GM11168 (cell line): ENCODE data around the gene NFIA.

Experiments
- in situ Hi-C: fragments of 300-500 bp; cut with MboI; formaldehyde crosslinking; loops from one replicate; pipeline ENCODE4 v1.12.0; 2022; ENCODE audit warnings: low sequenced_read_pairs; ENCODE audit not compliant: unreplicated experiment

Gene NFIA

DNA sequence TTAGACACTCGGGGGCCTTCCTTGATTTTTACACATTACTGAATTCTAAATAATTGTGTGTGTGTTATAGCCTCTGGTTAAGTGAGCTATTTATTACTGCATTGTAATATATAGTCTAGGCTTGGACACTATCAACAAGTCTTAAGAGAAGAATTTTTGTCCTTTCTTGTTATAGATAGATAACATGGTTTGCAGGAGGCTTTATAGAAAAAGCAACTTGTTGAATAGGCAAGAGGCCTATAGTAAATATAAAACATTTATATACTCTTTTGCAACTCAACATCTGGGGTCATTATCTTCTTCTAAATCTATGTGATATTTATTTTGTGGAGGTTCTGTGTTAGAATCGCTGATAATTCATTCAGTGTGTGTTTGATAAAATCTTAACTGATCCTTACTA lies 293.8 kb downstream of the NFIA start:
- in situ Hi-C loops, result no loop called here

DNA sequence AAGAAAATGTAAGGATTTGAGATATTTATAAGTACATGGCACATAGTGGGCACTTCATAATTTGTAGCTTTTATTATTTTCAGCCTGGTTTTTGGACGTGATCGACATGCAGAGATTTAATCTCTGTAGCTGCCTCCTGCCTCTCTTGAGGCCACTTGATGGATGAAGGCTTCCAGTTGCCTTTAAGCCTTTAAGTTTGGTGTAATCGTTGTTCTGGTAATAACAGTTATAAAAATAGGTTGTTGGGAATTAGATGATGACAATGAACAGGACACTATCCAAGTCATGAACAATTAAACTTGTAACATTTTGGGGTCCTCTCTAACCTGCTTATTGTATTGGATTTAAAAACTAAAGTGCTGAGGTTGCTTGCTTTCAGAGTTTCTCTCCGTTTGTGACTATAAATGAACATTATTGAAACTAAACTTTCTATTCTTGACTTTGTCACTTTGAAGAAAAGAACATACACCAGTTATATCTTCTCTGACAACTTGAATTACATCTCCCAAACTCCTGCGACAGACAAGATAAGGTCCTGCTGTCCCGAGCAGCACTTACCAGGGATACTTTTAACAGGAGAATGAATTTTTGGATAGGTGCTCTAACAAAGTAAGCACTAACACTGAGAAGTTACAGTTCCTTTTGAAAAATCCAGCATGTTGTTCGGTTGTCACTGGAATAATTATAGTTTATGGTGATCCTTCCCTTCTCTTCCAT lies 295.0 kb downstream of the NFIA start:
- in situ Hi-C loops, result no loop called here

- in situ Hi-C loops, result no loop called here
Observed at GRCh38 chr1:61378494-61379180, 296.3 kb downstream of the NFIA start.

DNA sequence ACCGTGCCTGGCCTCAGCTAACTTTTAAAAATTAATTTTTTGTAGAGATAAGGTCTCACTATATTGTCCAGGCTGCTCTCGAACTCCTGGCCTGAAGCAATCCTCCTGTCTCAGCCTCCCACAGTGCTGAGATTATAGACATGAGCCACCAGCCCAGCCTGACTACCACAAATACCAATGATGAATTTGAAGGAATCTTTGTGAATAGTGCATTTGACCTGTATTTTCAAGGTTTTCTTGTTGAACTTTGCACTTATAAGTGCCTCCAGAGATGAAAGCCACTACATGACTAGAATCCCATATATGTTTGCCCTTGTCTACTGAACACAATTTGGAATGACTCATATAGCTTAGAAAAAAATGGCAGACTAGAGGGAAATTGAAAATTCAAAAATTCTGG lies 297.3 kb downstream of the NFIA start:
- in situ Hi-C loops, result no loop called here

DNA sequence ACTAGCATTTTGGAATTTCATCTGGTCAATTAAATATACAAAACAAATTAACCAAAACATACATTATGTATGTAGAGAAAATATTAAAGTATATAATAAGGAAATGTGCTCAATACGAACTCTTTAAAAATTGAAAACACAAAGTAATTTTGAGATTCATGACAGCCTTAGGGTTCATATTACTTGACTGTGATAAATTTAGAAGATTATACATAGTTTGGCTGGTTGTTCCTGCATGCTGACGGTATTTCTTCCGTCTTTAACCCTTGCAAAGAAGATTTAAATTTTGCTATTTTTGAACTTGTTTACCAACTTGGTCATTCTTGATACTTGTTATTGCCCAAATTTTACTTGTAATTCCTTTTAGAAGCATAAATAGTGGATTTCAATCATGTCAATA lies 298.2 kb downstream of the NFIA start:
- in situ Hi-C loops, result no loop called here

- in situ Hi-C loops, result no loop called here
Observed at GRCh38 chr1:61386323-61386722, 304.0 kb downstream of the NFIA start.

DNA sequence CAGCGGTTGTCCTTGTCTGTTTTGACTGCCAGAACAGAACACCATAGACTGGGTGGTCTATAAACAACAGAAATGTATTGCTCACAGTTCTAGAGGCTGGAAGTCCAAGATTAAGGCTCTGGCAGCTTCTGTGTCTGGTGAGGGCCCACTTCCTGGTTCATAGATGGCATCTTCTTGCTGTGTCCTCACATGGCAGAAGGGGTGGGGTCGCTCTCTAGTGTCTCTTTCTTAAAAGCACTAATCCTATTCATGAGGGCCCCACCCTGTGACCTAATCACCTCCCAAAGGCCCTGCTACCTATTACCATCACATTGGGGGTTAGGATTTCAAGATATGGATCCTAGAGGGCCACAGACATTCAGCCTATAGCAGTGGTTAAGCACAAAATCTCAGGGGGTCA lies 304.4 kb downstream of the NFIA start:
- in situ Hi-C loops, result no loop called here

DNA sequence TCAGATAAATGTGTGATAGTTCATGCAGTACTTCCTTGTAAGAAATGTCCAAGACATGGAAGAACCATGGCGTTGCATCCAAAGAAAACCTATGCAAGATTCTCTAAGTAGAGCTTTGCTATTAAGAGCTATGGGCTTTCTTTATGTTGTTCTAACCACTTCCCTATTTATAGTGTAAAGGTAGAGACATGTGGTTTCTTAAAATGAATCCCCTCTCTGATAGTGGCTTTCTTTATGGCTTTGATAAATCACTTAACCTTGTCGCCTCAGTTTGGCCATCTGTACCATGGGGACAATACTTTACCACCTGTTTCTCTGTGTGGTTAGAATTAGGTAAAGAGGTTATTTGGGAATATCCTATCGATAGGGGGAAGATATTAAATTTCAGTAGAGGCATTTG lies 305.5 kb downstream of the NFIA start:
- in situ Hi-C loops, result no loop called here

DNA sequence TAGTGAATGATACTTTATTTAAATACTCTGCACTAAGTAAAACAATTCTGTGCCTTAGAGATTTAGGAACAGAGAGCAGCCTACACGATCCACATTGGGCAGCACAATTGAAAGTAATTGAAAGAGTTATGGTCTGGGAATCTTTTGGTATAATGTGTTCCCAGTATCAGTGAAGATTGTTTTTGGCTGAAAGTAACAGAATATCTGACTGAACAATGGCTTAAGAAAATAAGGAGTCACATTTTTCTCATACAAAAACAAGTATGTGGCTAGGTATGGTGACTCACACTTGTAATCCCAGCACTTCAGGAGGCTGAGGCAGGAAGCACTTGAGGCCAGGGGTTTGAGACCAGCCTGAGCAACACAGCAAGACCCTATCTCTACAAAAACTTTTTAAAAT lies 306.2 kb downstream of the NFIA start:
- in situ Hi-C loops, result no loop called here

DNA sequence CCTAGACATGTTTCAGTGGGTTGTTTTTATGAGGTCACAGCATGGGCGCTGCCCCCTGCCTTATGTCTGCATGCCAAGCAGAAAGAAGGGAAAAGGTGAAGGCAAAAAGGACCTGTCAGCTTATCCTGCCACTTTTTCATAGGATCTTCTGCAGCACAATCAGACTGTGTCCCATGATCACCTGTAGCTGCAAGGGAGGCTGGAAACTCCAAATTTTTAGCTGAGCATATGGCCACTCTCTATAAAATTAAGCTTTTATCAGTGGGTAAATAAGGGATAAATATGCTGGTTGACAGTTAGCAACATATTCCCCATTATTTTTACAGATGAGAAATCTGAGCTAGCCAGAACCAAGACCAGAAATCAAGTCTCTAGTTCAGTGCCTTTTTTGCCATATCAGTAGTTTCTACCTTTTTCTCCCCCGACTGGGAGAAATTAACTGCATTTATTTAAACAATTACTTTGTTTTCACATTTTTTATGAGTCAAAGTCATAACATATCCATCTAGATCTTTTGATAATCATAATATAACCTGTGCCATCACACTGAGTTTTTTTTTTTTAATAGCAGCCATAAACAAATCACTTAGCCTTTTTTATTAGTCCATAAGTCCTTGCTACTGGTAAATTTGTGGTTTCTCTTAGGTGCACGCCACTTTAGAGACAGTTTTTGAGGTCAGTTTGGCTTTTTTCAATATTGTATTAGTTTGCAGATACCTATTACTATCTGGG lies 307.0 kb downstream of the NFIA start:
- in situ Hi-C loops, result no loop called here

DNA sequence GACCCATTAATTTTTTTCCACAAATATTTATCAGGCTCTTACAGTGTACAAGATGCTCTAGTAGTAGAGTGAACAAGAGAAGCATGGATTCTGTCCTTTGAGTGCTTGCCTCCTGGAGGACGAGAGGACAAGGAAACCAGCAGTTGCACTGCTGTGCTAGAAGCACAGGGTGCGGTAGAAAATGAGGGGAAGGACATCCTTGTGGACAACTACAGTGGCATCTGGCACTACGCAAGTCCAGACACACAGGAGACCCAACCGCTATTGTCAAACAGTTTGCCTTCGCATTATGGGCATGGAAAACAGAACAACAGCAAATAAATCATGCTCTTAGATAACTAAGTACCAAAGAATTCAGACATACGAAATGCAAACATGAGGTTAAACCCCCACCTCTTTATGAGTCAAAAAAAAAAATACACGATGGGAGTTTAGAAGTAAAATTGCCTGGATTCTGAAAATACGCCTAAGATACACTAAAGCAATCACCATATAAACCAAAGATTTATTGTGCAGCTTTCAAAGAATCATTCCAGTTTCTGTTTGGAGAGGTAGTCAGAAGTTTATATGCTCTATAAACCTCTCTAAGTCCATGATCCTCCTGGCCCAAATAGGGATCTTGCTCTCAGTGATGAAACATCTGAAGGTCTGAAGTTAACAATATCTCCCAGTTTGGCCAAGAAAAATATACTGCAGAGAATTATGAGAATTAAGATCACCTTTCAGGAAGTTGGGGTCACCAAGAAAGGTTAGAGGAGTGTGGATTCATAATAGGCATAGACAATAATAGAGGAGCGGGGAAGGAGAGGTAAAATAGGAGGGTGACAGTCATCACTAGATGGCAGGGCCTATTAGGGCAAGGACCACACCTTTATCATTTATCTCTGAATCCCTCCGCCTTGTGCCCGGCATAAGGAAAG lies 307.8 kb downstream of the NFIA start:
- in situ Hi-C loops, result no loop called here

DNA sequence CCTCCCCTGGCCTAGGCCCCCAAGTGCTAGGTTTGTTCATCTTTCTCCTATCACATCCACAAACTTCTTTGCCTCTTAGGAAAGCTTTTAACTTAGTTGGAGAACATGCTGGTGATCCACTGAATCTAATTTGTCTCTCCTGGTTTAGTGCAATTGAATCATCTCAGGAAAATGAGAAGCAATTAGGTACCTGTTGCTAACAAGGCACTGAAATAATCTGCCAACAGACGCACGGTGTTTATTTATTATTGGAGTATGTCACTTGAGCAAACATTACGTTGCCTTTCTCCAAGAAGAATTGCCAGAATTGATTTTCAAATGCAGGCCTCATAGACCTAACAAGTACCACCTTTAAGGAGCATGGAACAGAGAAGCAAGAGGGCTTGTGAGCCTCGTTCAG lies 309.4 kb downstream of the NFIA start:
- in situ Hi-C loops, result no loop called here

DNA sequence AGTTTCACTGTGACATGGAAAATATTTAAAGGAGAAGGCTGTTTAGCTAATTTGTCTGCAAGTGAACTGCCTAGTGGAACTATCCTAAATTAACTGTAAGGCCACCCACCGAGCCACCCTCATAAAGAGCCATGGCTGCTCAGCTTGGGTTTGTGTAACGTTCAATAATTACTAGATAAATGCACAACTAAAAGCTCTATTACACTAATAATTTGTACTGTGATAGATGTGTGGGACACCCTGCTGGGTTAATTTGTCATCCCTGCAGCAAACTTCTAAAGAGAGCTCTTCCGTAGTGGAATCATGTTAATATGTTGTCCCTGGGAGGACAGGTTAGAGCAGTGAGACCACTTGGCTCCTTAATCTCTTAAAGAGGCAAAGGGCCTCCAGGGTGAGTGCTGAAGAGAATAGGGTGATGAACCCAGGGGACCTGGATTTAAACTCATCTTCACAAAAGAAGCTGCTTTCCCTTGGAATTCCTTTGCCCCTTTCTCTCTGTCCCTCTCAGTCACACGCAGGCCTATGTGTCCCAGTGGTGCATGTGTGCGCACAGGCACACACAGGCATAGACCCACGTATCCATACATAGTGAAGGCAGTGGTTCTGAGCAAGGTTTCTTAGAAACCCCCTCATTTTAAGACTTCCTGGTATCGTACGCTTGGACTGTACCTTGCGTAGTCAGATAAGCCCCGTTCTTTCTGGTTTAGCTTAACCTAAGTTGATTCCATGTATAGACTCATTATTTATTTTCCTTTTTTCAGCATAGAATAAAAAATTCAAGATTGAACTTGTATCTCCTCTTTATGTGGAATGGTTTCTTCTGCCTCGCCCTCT lies 310.3 kb downstream of the NFIA start:
- in situ Hi-C loops, result no loop called here

- in situ Hi-C loops, result no loop called here
Observed at GRCh38 chr1:61393575-61393974, 311.2 kb downstream of the NFIA start.

GRCh38 chr1:61395146-61395800 lies 312.9 kb downstream of the NFIA start:
- in situ Hi-C loops, result no loop called here

DNA sequence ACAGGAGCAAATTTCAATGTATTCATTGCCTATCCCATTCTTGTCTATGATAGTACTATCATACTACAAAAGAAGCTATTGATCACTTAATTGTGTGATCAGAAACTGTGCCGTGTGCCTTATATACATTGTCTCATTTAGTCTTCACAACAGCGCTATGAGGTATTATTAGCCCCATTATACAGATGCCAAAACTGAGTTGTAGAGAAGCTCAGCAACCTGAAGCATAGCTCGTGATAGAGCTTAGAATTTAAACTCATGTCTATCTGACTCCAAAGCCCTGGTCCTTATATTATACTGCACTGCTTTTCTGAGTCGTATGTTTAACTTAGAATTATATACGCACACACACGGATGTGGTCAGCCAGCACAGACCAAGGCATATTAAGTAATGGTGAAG lies 315.1 kb downstream of the NFIA start:
- in situ Hi-C loops, result no loop called here

DNA sequence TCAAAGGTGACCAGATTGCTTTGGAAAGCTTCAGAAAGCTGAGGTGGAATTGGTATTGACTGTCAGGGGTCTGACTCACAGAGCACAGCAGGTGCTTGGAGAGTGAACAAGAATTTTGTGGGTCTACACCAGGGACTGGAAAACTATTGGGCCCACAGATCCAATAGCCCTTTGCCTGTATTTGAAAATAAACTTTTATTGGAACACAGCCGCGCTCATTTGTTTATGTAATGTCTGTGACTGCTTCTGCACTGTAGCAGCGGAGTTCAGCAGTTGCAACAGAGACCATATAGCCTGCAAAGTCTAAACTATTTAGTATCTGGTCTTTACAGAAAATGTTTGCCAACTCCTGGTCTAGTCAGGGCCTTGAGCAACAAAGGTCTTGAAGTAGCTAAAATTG lies 315.6 kb downstream of the NFIA start:
- in situ Hi-C loops, result no loop called here

GRCh38 chr1:61399199-61399598 lies 316.8 kb downstream of the NFIA start:
- in situ Hi-C loops, result no loop called here

- in situ Hi-C loops, result no loop called here
Observed at GRCh38 chr1:61400131-61400770, 317.9 kb downstream of the NFIA start.
